Heart left ventricle (tissue), 13 donors: Measurements from ENCODE around the gene INTU.

Source experiments
- POLR2A ChIP-seq, 2 donors: fragments of 450-650 bp; IDR thresholded peaks; one replicate each; pipeline ENCODE4 v1.6.1; 2017; ENCODE audit warnings: antibody characterized with exemption in 2 of 2, mild to moderate bottlenecking in 2 of 2, moderate library complexity in 2 of 2
- TF ChIP-seq, protein P1 (sequence below), 12 donors: fragments of 200-600 bp; sonication (generic) in 4 of 12; IDR thresholded peaks; one replicate each; pipeline versions ENCODE4 v1.5.0 to v1.8.0; 2018 to 2022; ENCODE audit warnings: antibody characterized with exemption in 12 of 12, mild to moderate bottlenecking in 5 of 12
- donor health status: ischemic (EF 13 %, LVEDD 7.1; RV severe dilation, severe dysfunction).
- donor health status: DM: no; HTN: yes; CAD: no.
- donor health status: DM: no; HTN: no; CAD: no.
- donor health status: ischemic (EF 25% LVEDD 6.9; RV normal size, moderate dysfunction).
- donor health status: ischemic (EF 25% LVEDD 5.7; RV mildly dilated, moderate dysfunction).
- donor health status: ischemic (EF 35%, LVEDD 5.7; RV mildly dilated, moderate dysfunction).
- donor health status: nonischemic (EF 11% LVEDD 7.7; RV severe dilation, severe dysfunction).
- donor health status: DM: yes; HTN: yes; CAD: no.
- donor health status: PGD.
- donor health status: ischemic (EF 29% LVEDD 5.4; RV normal size, mild dysfunction).
- donor health status: nonischemic (EF 23%, LVEDD 6.1; RV moderate dilation, normal function).

DNA sequence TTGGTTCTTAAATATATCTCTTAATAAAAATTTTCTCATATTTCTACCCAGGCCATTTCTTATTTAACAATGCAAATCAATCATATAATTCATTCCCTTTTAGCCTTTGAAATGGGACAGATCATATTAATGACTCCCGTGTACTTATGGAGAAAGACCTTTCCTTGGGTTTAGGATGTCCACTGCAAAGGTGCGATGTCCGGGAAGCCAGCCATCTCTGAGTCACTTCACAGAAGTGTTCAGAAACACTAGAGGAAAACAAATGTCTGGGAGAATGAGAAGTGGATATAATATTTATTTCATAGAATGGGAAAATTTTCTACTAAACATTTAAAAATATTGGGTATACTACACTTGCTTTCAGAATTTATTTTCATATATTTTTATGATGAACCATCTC is 15.3 kb downstream of the INTU start:
- TF ChIP-seq, protein P1, sequence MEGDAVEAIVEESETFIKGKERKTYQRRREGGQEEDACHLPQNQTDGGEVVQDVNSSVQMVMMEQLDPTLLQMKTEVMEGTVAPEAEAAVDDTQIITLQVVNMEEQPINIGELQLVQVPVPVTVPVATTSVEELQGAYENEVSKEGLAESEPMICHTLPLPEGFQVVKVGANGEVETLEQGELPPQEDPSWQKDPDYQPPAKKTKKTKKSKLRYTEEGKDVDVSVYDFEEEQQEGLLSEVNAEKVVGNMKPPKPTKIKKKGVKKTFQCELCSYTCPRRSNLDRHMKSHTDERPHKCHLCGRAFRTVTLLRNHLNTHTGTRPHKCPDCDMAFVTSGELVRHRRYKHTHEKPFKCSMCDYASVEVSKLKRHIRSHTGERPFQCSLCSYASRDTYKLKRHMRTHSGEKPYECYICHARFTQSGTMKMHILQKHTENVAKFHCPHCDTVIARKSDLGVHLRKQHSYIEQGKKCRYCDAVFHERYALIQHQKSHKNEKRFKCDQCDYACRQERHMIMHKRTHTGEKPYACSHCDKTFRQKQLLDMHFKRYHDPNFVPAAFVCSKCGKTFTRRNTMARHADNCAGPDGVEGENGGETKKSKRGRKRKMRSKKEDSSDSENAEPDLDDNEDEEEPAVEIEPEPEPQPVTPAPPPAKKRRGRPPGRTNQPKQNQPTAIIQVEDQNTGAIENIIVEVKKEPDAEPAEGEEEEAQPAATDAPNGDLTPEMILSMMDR (IDR thresholded peaks at IDR 0.05), result no peak
- no peak for TF ChIP-seq POLR2A (IDR thresholded peaks at IDR 0.05)
